HFF-Myc (cell line): ENCODE measurements around the gene CNOT2.

Experiments
- DNase-seq: peaks from one replicate; pipeline ENCODE4 v3.0.0-alpha.2; 2011; ENCODE audit warnings: low read depth; ENCODE audit errors: extremely low read depth
- H3K4me3 ChIP-seq: replicated peaks from 2 replicates; pipeline ENCODE4 v1.5.1; 2011; ENCODE audit warnings: low read depth, mild to moderate bottlenecking, control low read depth, low read length
- TF ChIP-seq, protein P1 (sequence below): IDR thresholded peaks from 2 replicates; pipeline ENCODE4 v1.5.1; 2012; ENCODE audit warnings: mild to moderate bottlenecking, low read depth, low read length, control low read depth; ENCODE audit errors: missing control alignments

Gene CNOT2

GRCh38 chr12:70400124-70400523 lies 156.9 kb downstream of the CNOT2 start:
- DNase-seq = no peak
- H3K4me3 ChIP-seq = no peak overlapping the region
- TF ChIP-seq, protein P1, sequence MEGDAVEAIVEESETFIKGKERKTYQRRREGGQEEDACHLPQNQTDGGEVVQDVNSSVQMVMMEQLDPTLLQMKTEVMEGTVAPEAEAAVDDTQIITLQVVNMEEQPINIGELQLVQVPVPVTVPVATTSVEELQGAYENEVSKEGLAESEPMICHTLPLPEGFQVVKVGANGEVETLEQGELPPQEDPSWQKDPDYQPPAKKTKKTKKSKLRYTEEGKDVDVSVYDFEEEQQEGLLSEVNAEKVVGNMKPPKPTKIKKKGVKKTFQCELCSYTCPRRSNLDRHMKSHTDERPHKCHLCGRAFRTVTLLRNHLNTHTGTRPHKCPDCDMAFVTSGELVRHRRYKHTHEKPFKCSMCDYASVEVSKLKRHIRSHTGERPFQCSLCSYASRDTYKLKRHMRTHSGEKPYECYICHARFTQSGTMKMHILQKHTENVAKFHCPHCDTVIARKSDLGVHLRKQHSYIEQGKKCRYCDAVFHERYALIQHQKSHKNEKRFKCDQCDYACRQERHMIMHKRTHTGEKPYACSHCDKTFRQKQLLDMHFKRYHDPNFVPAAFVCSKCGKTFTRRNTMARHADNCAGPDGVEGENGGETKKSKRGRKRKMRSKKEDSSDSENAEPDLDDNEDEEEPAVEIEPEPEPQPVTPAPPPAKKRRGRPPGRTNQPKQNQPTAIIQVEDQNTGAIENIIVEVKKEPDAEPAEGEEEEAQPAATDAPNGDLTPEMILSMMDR = no peak

DNA sequence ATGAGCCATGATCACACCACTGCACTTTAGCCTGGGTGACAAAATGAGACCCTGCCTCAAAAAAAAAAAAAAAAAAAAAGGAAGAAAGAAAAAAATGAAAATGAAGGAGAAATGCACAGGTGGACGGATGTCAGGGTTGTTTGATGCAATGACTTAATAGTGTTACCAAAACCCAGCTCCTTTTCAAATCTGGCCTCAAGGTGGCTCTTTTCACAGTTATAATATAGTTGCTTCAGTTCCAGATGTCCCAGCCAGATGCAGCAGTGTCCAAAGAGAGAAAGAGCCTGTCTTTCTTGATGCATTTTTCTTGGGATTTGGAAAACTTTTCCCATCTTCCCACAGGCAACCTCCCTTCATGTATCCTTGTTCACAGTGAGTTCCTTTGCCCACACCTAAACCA lies 159.4 kb downstream of the CNOT2 start:
- H3K4me3 ChIP-seq = no peak overlapping the region
- no peak for DNase-seq
- TF ChIP-seq, protein P1 = no peak

DNA sequence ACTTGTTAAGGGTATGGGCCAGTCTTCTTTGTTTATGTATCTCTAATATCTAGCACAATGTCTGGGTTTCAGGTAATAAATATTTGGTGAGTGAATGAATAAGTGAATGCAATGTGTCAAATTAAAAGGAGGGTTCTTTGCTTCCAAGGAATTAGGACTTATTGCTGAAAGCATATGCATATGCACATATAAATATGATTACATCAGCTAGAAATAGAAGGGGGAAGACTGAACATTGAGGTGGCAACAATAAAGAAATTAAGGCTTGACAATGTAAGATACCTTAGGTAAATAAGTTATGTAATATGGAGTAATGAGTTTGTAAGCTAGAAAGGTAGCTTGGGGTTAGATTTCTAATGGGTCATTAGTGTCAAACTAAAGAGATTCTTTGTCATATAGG lies 160.6 kb downstream of the CNOT2 start:
- H3K4me3 ChIP-seq = no peak overlapping the region
- DNase-seq = no peak

More for the DNA sequence above, 160.6 kb downstream of the CNOT2 start:
- TF ChIP-seq, protein P1 = no peak
